NT2/D1 (cell line): ENCODE results near the gene GSG1L2.

Experiments used
- DNase-seq: peaks from one replicate; pipeline ENCODE4 v3.0.0-alpha.2; 2011; ENCODE audit warnings: low read depth, low spot score
- H3K27me3 ChIP-seq: 2 replicates; pipeline ENCODE4 v1.6.0; 2011; ENCODE audit warnings: mild to moderate bottlenecking; ENCODE audit not compliant: insufficient read length, insufficient read depth
- H3K36me3 ChIP-seq: 2 replicates; pipeline ENCODE4 v1.6.1; 2011; ENCODE audit warnings: mild to moderate bottlenecking, low read length, mixed read lengths; ENCODE audit not compliant: insufficient read depth, insufficient read length
- H3K4me1 ChIP-seq: 2 replicates; pipeline ENCODE4 v1.5.1; 2011; ENCODE audit not compliant: insufficient read depth, insufficient read length
- H3K4me3 ChIP-seq: 2 replicates; pipeline ENCODE4 v1.5.1; 2011; ENCODE audit warnings: low read depth; ENCODE audit not compliant: insufficient read length
- H3K9ac ChIP-seq: 2 replicates; pipeline ENCODE4 v1.6.0; 2011; ENCODE audit warnings: low read depth; ENCODE audit not compliant: insufficient read length
- H3K9me3 ChIP-seq: 2 replicates; pipeline ENCODE4 v1.5.1; 2011; ENCODE audit warnings: mild to moderate bottlenecking, low read length; ENCODE audit not compliant: insufficient read depth
- SUZ12 ChIP-seq: IDR thresholded peaks from 2 replicates; pipeline ENCODE4 v1.6.1; 2011; ENCODE audit not compliant: insufficient read length, insufficient read depth; ENCODE audit errors: extremely low read depth
- YY1 ChIP-seq: IDR thresholded peaks from 2 replicates; pipeline ENCODE4 v1.6.1; 2011; ENCODE audit not compliant: insufficient read length, insufficient read depth
- ZNF274 ChIP-seq: IDR thresholded peaks from 2 replicates; pipeline ENCODE4 v1.6.1; 2011; ENCODE audit warnings: mild to moderate bottlenecking, low read depth, low read length

Gene GSG1L2

GRCh38 chr17:9802697-9803096 is 19.2 kb downstream of the GSG1L2 start:
- Histone ChIP-seq H3K27me3 (no peaks in the 10 kb centered on the region), H3K9me3 (no peaks in the 10 kb centered on the region), H3K4me3 (no peak overlapping the region), H3K9ac (no peak overlapping the region), H3K36me3 (no peaks in the 10 kb centered on the region), H3K4me1 (peaks cover 3% of the 10 kb centered on the region)
- no peak for TF ChIP-seq YY1
- TF ChIP-seq SUZ12: no peak
- TF ChIP-seq ZNF274: no peak
- DNase-seq: no peak

GRCh38 chr17:9802294-9802693 is 19.6 kb downstream of the GSG1L2 start:
- DNase-seq: no peak
- H3K4me3 ChIP-seq: no peak overlapping the region
- TF ChIP-seq YY1: no peak
- H3K36me3 ChIP-seq: no peaks in the 10 kb centered on the region
- no peak overlapping the region for H3K9ac ChIP-seq
- peaks cover 3% of the 10 kb centered on the region for H3K4me1 ChIP-seq
- no peaks in the 10 kb centered on the region for H3K9me3 ChIP-seq
- H3K27me3 ChIP-seq: no peaks in the 10 kb centered on the region

- H3K27me3 ChIP-seq: no peaks in the 10 kb centered on the region
- no peak overlapping the region for H3K4me3 ChIP-seq
- no peaks in the 10 kb centered on the region for H3K36me3 ChIP-seq
- H3K9ac ChIP-seq: no peak overlapping the region
- peaks cover 3% of the 10 kb centered on the region for H3K4me1 ChIP-seq
- DNase-seq: no peak
- H3K9me3 ChIP-seq: no peaks in the 10 kb centered on the region
- TF ChIP-seq ZNF274: no peak
- TF ChIP-seq SUZ12: no peak
- no peak for TF ChIP-seq YY1
These were observed 20.4 kb downstream of the GSG1L2 start for GRCh38 chr17:9801505-9801904.

GRCh38 chr17:9798724-9799123 is 23.2 kb downstream of the GSG1L2 start:
- H3K27me3 ChIP-seq: no peaks in the 10 kb centered on the region
- H3K9ac ChIP-seq: no peak overlapping the region
- TF ChIP-seq ZNF274: no peak
- TF ChIP-seq YY1: no peak
- no peak for TF ChIP-seq SUZ12
- no peaks in the 10 kb centered on the region for H3K9me3 ChIP-seq
- no peak overlapping the region for H3K4me3 ChIP-seq
- DNase-seq: no peak
- peaks cover 3% of the 10 kb centered on the region for H3K4me1 ChIP-seq
- no peaks in the 10 kb centered on the region for H3K36me3 ChIP-seq

GRCh38 chr17:9798008-9798407 is 23.9 kb downstream of the GSG1L2 start:
- DNase-seq: no peak
- TF ChIP-seq ZNF274 (no peak), YY1 (no peak), SUZ12 (no peak)
- Histone ChIP-seq H3K4me3 (no peak overlapping the region), H3K9me3 (no peaks in the 10 kb centered on the region), H3K27me3 (no peaks in the 10 kb centered on the region), H3K4me1 (peaks cover 3% of the 10 kb centered on the region), H3K36me3 (no peaks in the 10 kb centered on the region), H3K9ac (no peak overlapping the region)

GRCh38 chr17:9792181-9792840 is 29.6 kb downstream of the GSG1L2 start:
- Histone ChIP-seq H3K4me3 (no peak overlapping the region), H3K36me3 (no peaks in the 10 kb centered on the region)

GRCh38 chr17:9790889-9791876 is 30.7 kb downstream of the GSG1L2 start, which contains the start of gene DHRS7C:
Gene DHRS7C, minus strand, starts transcription at chr17:9791592. Its CDS starts 308 bp downstream, at chr17:9791284.
- no peak for TF ChIP-seq ZNF274
- no peak for DNase-seq
- Histone ChIP-seq H3K9me3 (no peaks in the 10 kb centered on the region), H3K36me3 (no peaks in the 10 kb centered on the region), H3K9ac (no peak within 1 kb of the TSS), H3K27me3 (no peaks in the 10 kb centered on the region), H3K4me1 (peaks cover 3% of the 10 kb centered on the region), H3K4me3 (no peak within 1 kb of the TSS)

More at GRCh38 chr17:9792181-9792840, 29.6 kb downstream of the GSG1L2 start:
- peaks cover 3% of the 10 kb centered on the region for H3K4me1 ChIP-seq
- no peaks in the 10 kb centered on the region for H3K9me3 ChIP-seq
- no peak for DNase-seq
- TF ChIP-seq ZNF274 (no peak), YY1 (no peak), SUZ12 (no peak)
- H3K27me3 ChIP-seq: no peaks in the 10 kb centered on the region
- no peak overlapping the region for H3K9ac ChIP-seq
